GM12878 (cell line): ENCODE results near the gene NCF2. TPM values are rescaled to one million over a fixed set of nuclear protein-coding genes. Genes with fewer than 3 reads are reported as not detected.

ENCODE experiments used
- ATF2 ChIP-seq: IDR thresholded peaks from 2 replicates; pipeline ENCODE4 v1.6.1; 2012; ENCODE audit warnings: low read length, inconsistent platforms
- CEBPB ChIP-seq, 2 experiments: fragments of 150-350 bp in 1 of 2; IDR thresholded peaks; 2 replicates each; pipeline ENCODE4 v1.6.1; 2012 to 2014; ENCODE audit warnings: low read depth in 2 of 2, low read length in 2 of 2, borderline replicate concordance in 1 of 2, inconsistent platforms in 1 of 2
- HDAC6 ChIP-seq: fragments of 200-600 bp; sonication (generic); IDR thresholded peaks from one replicate; pipeline ENCODE4 v1.8.0; 2017; ENCODE audit warnings: antibody characterized with exemption; ENCODE audit not compliant: unreplicated experiment
- RBBP5 ChIP-seq: fragments of 200-600 bp; sonication (generic); conservative IDR thresholded peaks from 2 replicates; pipeline ENCODE4 v1.6.1; 2016
- ZBED1 ChIP-seq: IDR thresholded peaks from 2 replicates; pipeline ENCODE4 v1.6.1; 2016; ENCODE audit warnings: borderline replicate concordance
- ZNF217 ChIP-seq: fragments of 450-650 bp; IDR thresholded peaks from 2 replicates; pipeline ENCODE4 v1.6.1; 2017; ENCODE audit warnings: antibody characterized with exemption, mild to moderate bottlenecking
- polyA plus RNA-seq, 11 experiments: library from polyadenylated mRNA; depleted of rRNA in 4 of 11; unstranded in 6 of 11; stranded (reverse) in 5 of 11; fragments of >200 nt; fragmentation: Nextera tagmentation in 4 of 11; fragmentation: Illumina TruSeq in 1 of 11; extraction: Ambion mirVana in 4 of 11; extraction: Trizol in 1 of 11; gene quantifications; 1 replicate in 1 of 11; 2 replicates in 10 of 11; pipeline versions ENCODE4 v1.2.1 to v1.2.3, GENCODE V29; 2011 to 2016; ENCODE audit warnings: inconsistent platforms in 2 of 11, missing spikeins in 2 of 11, low read depth in 1 of 11
- total RNA-seq, 4 experiments: library from RNA; depleted of rRNA in 3 of 4; stranded (reverse); fragments of >200 nt in 3 of 4; fragmentation: Illumina TruSeq in 1 of 4; extraction: Trizol in 1 of 4; gene quantifications; 2 replicates each; pipeline versions ENCODE4 v1.2.1 to v1.2.3, GENCODE V29; 2013 to 2021
- TF ChIP-seq, protein P1 (sequence below): IDR thresholded peaks from 2 replicates; pipeline ENCODE4 v1.6.1; 2011; ENCODE audit warnings: mild to moderate bottlenecking, low read depth, low read length, moderate library complexity; ENCODE audit not compliant: insufficient replicate concordance
- TF ChIP-seq, protein P2 (sequence below), 3 experiments: IDR thresholded peaks in 2 of 3; conservative IDR thresholded peaks in 1 of 3; 2 replicates each; pipeline ENCODE4 v1.5.1; 2011; ENCODE audit warnings: low read depth in 3 of 3, low read length in 3 of 3, mild to moderate bottlenecking in 3 of 3, control low read depth in 2 of 3, moderate library complexity in 2 of 3, inconsistent platforms in 1 of 3, mixed read lengths in 1 of 3; ENCODE audit not compliant: control insufficient read depth in 2 of 3, insufficient read depth in 1 of 3; ENCODE audit errors: extremely low read depth in 1 of 3

Gene NCF2
- total and polyA plus RNA-seq, 10 of the 15 experiments (the other 5 are each of a cell fraction or from before 2014, with no cell fraction given), result 31.4 to 256 (median 77.1) TPM

DNA sequence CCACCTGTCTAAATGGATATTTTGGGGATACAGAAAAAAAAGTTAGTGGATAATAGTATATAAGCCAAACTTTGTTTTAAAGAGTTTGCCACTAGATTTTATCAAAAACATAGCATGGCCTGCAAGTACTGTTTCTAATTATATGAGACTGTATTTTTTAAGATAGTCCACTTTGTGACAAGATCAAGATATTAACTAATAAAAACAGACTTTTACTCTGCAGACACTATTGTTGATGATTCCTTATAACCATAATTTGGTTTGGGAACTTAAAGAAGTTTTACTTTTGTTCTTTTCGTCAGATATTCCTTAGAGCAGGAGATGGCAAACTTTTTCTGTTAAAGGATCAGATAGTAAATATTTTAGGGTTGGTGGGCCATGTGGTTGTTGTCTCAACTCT lies 81.6 kb downstream of the NCF2 start (continued):
- TF ChIP-seq HDAC6, result no peak
- TF ChIP-seq ZBED1, result no peak
- no peak for TF ChIP-seq ATF2
- TF ChIP-seq, protein P1, sequence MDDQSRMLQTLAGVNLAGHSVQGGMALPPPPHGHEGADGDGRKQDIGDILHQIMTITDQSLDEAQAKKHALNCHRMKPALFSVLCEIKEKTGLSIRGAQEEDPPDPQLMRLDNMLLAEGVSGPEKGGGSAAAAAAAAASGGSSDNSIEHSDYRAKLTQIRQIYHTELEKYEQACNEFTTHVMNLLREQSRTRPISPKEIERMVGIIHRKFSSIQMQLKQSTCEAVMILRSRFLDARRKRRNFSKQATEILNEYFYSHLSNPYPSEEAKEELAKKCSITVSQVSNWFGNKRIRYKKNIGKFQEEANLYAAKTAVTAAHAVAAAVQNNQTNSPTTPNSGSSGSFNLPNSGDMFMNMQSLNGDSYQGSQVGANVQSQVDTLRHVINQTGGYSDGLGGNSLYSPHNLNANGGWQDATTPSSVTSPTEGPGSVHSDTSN, result no peak
- TF ChIP-seq, protein P2, sequence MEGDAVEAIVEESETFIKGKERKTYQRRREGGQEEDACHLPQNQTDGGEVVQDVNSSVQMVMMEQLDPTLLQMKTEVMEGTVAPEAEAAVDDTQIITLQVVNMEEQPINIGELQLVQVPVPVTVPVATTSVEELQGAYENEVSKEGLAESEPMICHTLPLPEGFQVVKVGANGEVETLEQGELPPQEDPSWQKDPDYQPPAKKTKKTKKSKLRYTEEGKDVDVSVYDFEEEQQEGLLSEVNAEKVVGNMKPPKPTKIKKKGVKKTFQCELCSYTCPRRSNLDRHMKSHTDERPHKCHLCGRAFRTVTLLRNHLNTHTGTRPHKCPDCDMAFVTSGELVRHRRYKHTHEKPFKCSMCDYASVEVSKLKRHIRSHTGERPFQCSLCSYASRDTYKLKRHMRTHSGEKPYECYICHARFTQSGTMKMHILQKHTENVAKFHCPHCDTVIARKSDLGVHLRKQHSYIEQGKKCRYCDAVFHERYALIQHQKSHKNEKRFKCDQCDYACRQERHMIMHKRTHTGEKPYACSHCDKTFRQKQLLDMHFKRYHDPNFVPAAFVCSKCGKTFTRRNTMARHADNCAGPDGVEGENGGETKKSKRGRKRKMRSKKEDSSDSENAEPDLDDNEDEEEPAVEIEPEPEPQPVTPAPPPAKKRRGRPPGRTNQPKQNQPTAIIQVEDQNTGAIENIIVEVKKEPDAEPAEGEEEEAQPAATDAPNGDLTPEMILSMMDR (IDR thresholded peaks at IDR 0.05 in 2 of 3, conservative IDR thresholded peaks at IDR 0.05 in 1 of 3; ENCODE audit: control insufficient read depth in 2 of 3, extremely low read depth in 1 of 3, insufficient read depth in 1 of 3, low read depth in 3 of 3, low read length in 3 of 3), result no peak
- TF ChIP-seq CEBPB (IDR thresholded peaks at IDR 0.05; ENCODE audit: borderline replicate concordance in 1 of 2, low read depth in 2 of 2, low read length in 2 of 2), result no peak
- TF ChIP-seq RBBP5, result no peak
- no peak for TF ChIP-seq ZNF217
